ENCODE data around the gene DAG1.

DAG1 gene

GRCh38 chr3:49518441-49518840, 48.4 kb downstream of the DAG1 start:
- DNase-seq = no peak

GRCh38 chr3:49519296-49519695, 49.2 kb downstream of the DAG1 start:
- no peak for DNase-seq

- no peak for DNase-seq
These were observed 49.9 kb downstream of the DAG1 start for GRCh38 chr3:49519916-49520385.

GRCh38 chr3:49523756-49524747, 54.0 kb downstream of the DAG1 start:
- no peak for DNase-seq

- no peak for DNase-seq
These were observed 59.5 kb downstream of the DAG1 start for GRCh38 chr3:49529567-49529966.

- DNase-seq = no peak
These were observed 60.2 kb downstream of the DAG1 start for GRCh38 chr3:49530231-49530630.

GRCh38 chr3:49530701-49531100, 60.6 kb downstream of the DAG1 start:
- DNase-seq = no peak

- DNase-seq = no peak
These were observed 61.2 kb downstream of the DAG1 start for GRCh38 chr3:49531218-49531617.

- DNase-seq = no peak
These were observed 61.6 kb downstream of the DAG1 start for GRCh38 chr3:49531715-49532114.

- DNase-seq = no peak
These were observed 63.0 kb downstream of the DAG1 start for GRCh38 chr3:49533031-49533430.

GRCh38 chr3:49533786-49534519, 63.9 kb downstream of the DAG1 start:
- no peak for DNase-seq

- DNase-seq = no peak
These were observed 64.7 kb downstream of the DAG1 start for GRCh38 chr3:49534581-49535441.

GRCh38 chr3:49535971-49536874, 66.2 kb downstream of the DAG1 start:
- DNase-seq = no peak

- DNase-seq = no peak
These were observed 66.9 kb downstream of the DAG1 start for GRCh38 chr3:49536875-49537533.

- DNase-seq = peak; percentile 87
These were observed 69.8 kb downstream of the DAG1 start for GRCh38 chr3:49539659-49540560.

- DNase-seq = no peak
These were observed 82.0 kb downstream of the DAG1 start for GRCh38 chr3:49552087-49552486.

GRCh38 chr3:49553324-49553691, 83.2 kb downstream of the DAG1 start:
- DNase-seq = no peak

GRCh38 chr3:49553692-49554632, 83.9 kb downstream of the DAG1 start, which contains the start of gene BSN:
TSS of gene BSN (plus strand) at chr3:49554477. CDS start at chr3:49554603, 126 bp downstream.
- peak; percentile 90 for DNase-seq
